Lung (tissue), 12 donors: ENCODE data around the gene SEMA5A. TPM values are rescaled to one million over a fixed set of nuclear protein-coding genes. Genes with fewer than 3 reads are reported as not detected.

Experiments used
- ATAC-seq: fragments of 200-7000 bp; cut with Tn5 transposase; one replicate; pipeline ENCODE4 v1.9.1; 2020; ENCODE audit warnings: moderate number of reproducible peaks; ENCODE audit not compliant: insufficient read depth, low FRiP score
- DNase-seq, 3 donors: peaks; one replicate each; pipeline ENCODE4 v3.0.0-alpha.2; 2013 to 2017
- H3K27ac ChIP-seq, 2 donors: one replicate each; pipeline ENCODE4 v1.5.1; 2013; ENCODE audit warnings: mild to moderate bottlenecking in 2 of 2, moderate library complexity in 2 of 2, control low read depth in 1 of 2, inconsistent platforms in 1 of 2, low read depth in 1 of 2, low read length in 1 of 2
- H3K27me3 ChIP-seq, 3 donors: one replicate each; pipeline ENCODE4 v1.5.1; 2013; ENCODE audit warnings: low read length in 2 of 3; ENCODE audit not compliant: control insufficient read depth in 3 of 3, insufficient read depth in 3 of 3
- H3K36me3 ChIP-seq, 4 donors: one replicate each; pipeline ENCODE4 v1.5.1; 2013; ENCODE audit warnings: low read length in 4 of 4, mild to moderate bottlenecking in 1 of 4, moderate library complexity in 1 of 4; ENCODE audit not compliant: control insufficient read depth in 4 of 4, insufficient read depth in 4 of 4
- H3K4me1 ChIP-seq, 5 donors: one replicate each; pipeline ENCODE4 v1.5.1; 2013; ENCODE audit warnings: low read length in 5 of 5, mild to moderate bottlenecking in 2 of 5, moderate library complexity in 1 of 5; ENCODE audit not compliant: control insufficient read depth in 5 of 5, insufficient read depth in 5 of 5
- H3K4me3 ChIP-seq: one replicate; pipeline ENCODE4 v1.5.1; 2013; ENCODE audit warnings: mild to moderate bottlenecking, control low read depth, moderate library complexity
- H3K9ac ChIP-seq, 2 donors: one replicate each; pipeline ENCODE4 v1.5.1; 2013; ENCODE audit warnings: low read length in 2 of 2, control low read depth in 1 of 2; ENCODE audit not compliant: insufficient read depth in 1 of 2
- H3K9me3 ChIP-seq, 4 donors: one replicate each; pipeline ENCODE4 v1.5.1; 2013; ENCODE audit warnings: low read length in 3 of 4, mild to moderate bottlenecking in 1 of 4, moderate library complexity in 1 of 4; ENCODE audit not compliant: control insufficient read depth in 4 of 4, insufficient read depth in 3 of 4
- CTCF ChIP-seq: IDR thresholded peaks from 2 replicates; pipeline ENCODE4 v1.5.1; 2012; ENCODE audit warnings: mild to moderate bottlenecking; ENCODE audit errors: control extremely low read depth, extremely low read depth
- WGBS, 2 donors: extraction: QIAGEN DNeasy Blood & Tissue Kit; methylation state at CpG; one replicate each; pipeline ENCODE4 v1.1.7; 2013; 5-methylcytosine and 5-hydroxymethylcytosine counted together
- polyA plus RNA-seq, 2 donors: library from polyadenylated mRNA; stranded (reverse); fragments of 200-250 nt; gene quantifications; one replicate each; pipeline ENCODE4 v1.2.1, GENCODE V29; 2013
- total RNA-seq, 2 donors: library from RNA; depleted of rRNA in 1 of 2; stranded (reverse); fragments of >200 nt in 1 of 2; gene quantifications; one replicate each; pipeline ENCODE4 v1.2.1, GENCODE V29; 2014 to 2021
- donor health status: control.
- donor health status: control.
- donor health status: Bipolar disorder and iron deficiency.
- donor health status: healthy.
- donor health status: DM: yes; HTN: yes; CAD: no.

Gene SEMA5A
- total and polyA plus RNA-seq, 4 donors, result 3.1 to 44.9 (median 13.7) TPM

GRCh38 chr5:9091896-9092662 is 453.8 kb downstream of the SEMA5A start:
- ATAC-seq (no peak), DNase-seq (no peak)
- Histone ChIP-seq H3K36me3 (no peaks in the 10 kb centered on the region), H3K9me3 (no peaks in the 10 kb centered on the region), H3K27ac (no peak overlapping the region), H3K4me3 (no peak overlapping the region), H3K9ac (no peak overlapping the region), H3K4me1 (peaks cover 0 to 6% (median 2%) of the 10 kb centered on the region in 5 donors), H3K27me3 (no peaks in the 10 kb centered on the region)
- no peak for TF ChIP-seq CTCF
- WGBS, 2 donors, result 90 to 92% methylated on average over 5 of the region's 5 CpGs

- Histone ChIP-seq H3K27ac (no peak overlapping the region), H3K9me3 (no peaks in the 10 kb centered on the region), H3K4me3 (no peak overlapping the region), H3K9ac (no peak overlapping the region), H3K4me1 (peaks cover 0 to 12% (median 3%) of the 10 kb centered on the region in 5 donors), H3K27me3 (no peaks in the 10 kb centered on the region), H3K36me3 (no peaks in the 10 kb centered on the region)
- 76 to 84% methylated on average over 7 of the region's 7 CpGs for WGBS, 2 donors
- TF ChIP-seq CTCF, result no peak
- no peak for DNase-seq
- ATAC-seq, result no peak
Measured at GRCh38 chr5:9090381-9091026, 455.4 kb downstream of the SEMA5A start.

GRCh38 chr5:9089893-9090292 is 456.0 kb downstream of the SEMA5A start:
- no peaks in the 10 kb centered on the region for H3K36me3 ChIP-seq
- H3K4me3 ChIP-seq, result no peak overlapping the region
- H3K4me1 ChIP-seq, result peaks cover 0 to 12% (median 3%) of the 10 kb centered on the region in 5 donors
- no peak overlapping the region for H3K27ac ChIP-seq
- DNase-seq (no peak), ATAC-seq (no peak)
- 80 to 86% methylated on average over 1 of the region's 1 CpG for WGBS, 2 donors
- no peak overlapping the region for H3K9ac ChIP-seq
- TF ChIP-seq CTCF, result no peak
- H3K9me3 ChIP-seq, result no peaks in the 10 kb centered on the region
- H3K27me3 ChIP-seq, result no peaks in the 10 kb centered on the region
